Coronary artery (tissue), 2 donors: ENCODE measurements around the gene RNF38.
"Not testable (repeated sequence)": the region's sequence is repeated elsewhere in the genome, so short reads cannot be mapped to it uniquely, and the experiment has no call there.

Source experiments
- DNase-seq: peaks from one replicate; pipeline ENCODE4 v3.0.0-alpha.2; 2017; ENCODE audit warnings: low spot score
- H3K27ac ChIP-seq, 2 donors: fragments of 200-600 bp; sonication (generic); one replicate each; pipeline ENCODE4 v1.5.1; 2016 to 2019
- H3K4me3 ChIP-seq: fragments of 200-600 bp; sonication (generic); 2 replicates; pipeline ENCODE4 v1.5.1; 2016; ENCODE audit warnings: mild to moderate bottlenecking, moderate library complexity
- CTCF ChIP-seq: fragments of 200-600 bp; sonication (generic); IDR thresholded peaks from one replicate; pipeline ENCODE4 v1.5.1; 2019; ENCODE audit warnings: antibody characterized with exemption

The RNF38 gene

GRCh38 chr9:36426348-36426747 lies 26.3 kb upstream of the RNF38 start:
- no peak for DNase-seq
- no peak overlapping the region for H3K4me3 ChIP-seq
- no peak overlapping the region for H3K27ac ChIP-seq
- TF ChIP-seq CTCF, result no peak

GRCh38 chr9:36424289-36425055 lies 24.4 kb upstream of the RNF38 start:
- no peak overlapping the region for H3K27ac ChIP-seq
- TF ChIP-seq CTCF, result no peak
- DNase-seq, result no peak
- no peak overlapping the region for H3K4me3 ChIP-seq

- no peak overlapping the region for H3K4me3 ChIP-seq
- H3K27ac ChIP-seq, result no peak overlapping the region
- no peak for TF ChIP-seq CTCF
- DNase-seq, result no peak
These were observed 23.1 kb upstream of the RNF38 start for GRCh38 chr9:36423206-36423605.

GRCh38 chr9:36416890-36417289 lies 16.8 kb upstream of the RNF38 start:
- no peak for DNase-seq
- H3K27ac ChIP-seq, result no peak overlapping the region
- H3K4me3 ChIP-seq, result no peak overlapping the region
- TF ChIP-seq CTCF, result no peak

GRCh38 chr9:36415822-36416525 lies 15.9 kb upstream of the RNF38 start:
- Histone ChIP-seq H3K4me3 (no peak overlapping the region), H3K27ac (no peak overlapping the region)
- no peak for DNase-seq
- TF ChIP-seq CTCF, result no peak

GRCh38 chr9:36411410-36411809 lies 11.3 kb upstream of the RNF38 start:
- DNase-seq, H3K27ac ChIP-seq, H3K4me3 ChIP-seq: not testable (repeated sequence)

GRCh38 chr9:36409076-36409475 lies 9.0 kb upstream of the RNF38 start:
- H3K4me3 ChIP-seq, H3K27ac ChIP-seq, DNase-seq: not testable (repeated sequence)

GRCh38 chr9:36407122-36407723 lies 7.2 kb upstream of the RNF38 start:
- peak; percentile 81 for TF ChIP-seq CTCF
- no peak overlapping the region for H3K4me3 ChIP-seq
- no peak overlapping the region for H3K27ac ChIP-seq
- no peak for DNase-seq
